NCI-H146 (cell line): ENCODE data around the gene SCARF1.
A peak's percentile ranks its signal among the peaks of the same experiment; 100 is the strongest.

Experiments used
- DNase-seq: peaks from one replicate; lab custom pipeline; 2025; lab: John Stamatoyannopoulos, UW

Gene SCARF1

GRCh38 chr17:1598399-1599095 lies 47.0 kb downstream of the SCARF1 start:
- no peak for DNase-seq

DNA sequence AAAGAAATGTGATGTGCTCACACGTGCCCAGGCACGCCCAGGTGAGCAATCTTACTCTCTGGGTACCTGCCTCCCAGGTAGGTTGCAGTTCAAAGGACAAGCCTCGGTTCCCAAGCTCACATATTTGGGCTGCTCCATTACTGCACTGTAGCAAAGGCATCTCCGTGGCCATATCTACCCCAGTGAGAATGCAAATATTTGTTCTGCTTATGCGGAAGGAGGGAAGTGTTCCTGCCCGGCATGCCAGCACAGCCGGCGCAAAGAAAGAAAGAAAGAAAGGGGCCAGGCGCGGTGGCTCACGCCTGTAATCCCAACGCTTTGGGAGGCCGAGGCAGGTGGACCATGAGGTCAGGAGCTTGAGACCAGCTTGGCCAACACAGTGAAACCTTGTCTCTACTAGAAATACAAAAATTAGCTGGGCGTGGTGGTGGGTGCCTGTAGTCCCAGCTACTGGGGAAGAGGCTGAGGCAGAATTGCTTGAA lies 47.6 kb downstream of the SCARF1 start:
- peak; percentile 31 for DNase-seq

- DNase-seq = no peak
Observed at GRCh38 chr17:1593630-1593931, 52.0 kb downstream of the SCARF1 start.

GRCh38 chr17:1592751-1593629 lies 52.5 kb downstream of the SCARF1 start:
- DNase-seq = no peak

DNA sequence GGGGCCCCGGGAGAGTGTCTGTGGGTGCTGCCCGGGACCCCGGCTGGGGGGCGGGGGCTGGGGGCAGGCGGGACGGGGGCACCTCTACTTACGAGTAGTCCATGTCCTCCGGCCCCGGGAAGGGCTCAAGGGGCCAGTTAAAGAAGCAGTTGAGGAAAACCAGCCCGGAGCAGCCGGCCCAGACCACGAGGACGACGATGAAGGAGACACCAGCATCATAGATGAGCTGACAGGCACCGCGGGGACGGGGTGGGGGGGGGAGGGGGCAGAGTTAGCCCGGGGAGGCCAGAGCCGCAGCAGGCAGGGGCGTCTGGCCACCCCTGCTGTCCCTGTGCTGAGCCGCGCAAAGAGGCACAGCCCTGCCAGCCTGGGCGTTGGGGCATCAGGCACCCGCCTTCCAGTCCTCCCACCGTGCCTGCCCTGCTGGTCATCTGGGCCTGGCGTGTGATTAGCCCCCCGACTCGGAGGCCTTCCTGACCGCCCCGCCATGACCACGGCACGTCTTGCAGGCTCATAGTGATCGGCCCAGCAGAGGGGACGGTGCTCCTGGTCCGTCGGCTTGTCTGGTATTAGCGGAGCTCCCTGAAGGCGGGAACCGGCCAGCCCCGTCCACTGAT lies 54.0 kb downstream of the SCARF1 start:
- no peak for DNase-seq

DNA sequence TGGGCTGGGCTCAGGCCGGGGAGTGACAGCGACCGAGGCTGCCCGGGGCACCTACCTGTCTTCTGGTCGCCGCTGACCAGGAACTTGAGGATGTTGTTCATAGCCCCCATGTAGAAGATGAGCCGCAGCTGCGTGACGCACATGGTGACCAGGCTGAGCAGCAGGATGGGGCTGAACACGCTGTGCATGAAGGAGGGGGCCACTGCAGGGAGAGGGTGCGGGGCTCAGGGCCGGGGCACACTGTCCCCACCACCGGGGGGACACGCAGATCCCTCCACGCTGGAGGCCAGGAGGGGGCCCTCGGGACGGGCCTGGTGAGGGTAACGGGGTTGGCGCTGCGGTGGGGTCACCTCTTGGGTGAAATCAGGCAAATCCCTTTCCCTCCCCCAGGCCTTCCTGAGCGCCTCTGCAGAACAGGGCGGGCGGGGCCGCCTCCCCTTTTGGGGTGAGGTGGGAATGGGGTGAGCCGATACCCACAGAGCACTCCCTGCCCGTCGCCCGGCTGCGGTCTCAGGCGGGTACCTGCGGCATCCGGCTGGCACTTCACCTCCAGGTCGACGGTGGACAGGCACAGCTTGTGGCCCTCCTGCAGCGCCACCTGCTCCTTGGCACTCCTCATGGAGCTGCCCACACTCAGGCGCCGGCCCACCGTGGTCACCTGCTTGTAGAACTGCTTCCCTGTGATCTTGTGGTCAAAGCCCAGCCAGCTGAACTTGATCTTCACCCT lies 54.6 kb downstream of the SCARF1 start:
- no peak for DNase-seq

DNA sequence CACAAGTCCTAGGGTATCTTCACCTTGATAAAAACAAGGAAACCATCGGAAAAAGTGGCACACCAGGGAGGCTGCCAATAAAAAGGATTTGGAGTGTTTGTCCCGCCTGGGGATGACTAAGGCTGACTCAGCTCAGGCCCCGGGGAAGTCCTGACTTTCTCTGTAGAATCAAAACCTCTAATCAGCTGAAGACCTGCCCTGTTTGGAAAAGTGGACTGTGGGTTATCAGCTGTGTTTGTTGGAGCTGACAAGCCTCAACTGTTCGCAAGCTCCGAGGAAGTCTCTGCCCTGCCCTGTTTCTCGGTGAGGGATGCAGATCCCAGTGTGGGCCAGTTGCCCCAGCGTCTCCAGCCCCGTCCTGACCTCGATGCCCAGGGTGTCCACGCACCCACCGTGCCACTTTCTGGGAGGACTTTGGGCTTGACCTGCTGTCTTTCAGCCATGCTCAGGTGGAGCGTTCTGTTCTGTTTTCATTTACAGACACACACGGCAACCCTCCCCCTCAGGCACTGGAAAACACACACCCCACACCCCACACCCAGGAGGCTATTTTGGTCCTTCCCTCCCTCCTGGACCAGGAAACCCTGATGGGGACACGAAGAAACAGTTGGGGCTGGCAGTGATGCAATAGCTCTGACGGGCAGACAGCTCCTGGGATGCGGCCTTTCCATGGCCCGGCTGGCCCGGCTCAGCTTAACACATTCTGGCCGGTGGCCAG lies 55.3 kb downstream of the SCARF1 start:
- DNase-seq = no peak

DNA sequence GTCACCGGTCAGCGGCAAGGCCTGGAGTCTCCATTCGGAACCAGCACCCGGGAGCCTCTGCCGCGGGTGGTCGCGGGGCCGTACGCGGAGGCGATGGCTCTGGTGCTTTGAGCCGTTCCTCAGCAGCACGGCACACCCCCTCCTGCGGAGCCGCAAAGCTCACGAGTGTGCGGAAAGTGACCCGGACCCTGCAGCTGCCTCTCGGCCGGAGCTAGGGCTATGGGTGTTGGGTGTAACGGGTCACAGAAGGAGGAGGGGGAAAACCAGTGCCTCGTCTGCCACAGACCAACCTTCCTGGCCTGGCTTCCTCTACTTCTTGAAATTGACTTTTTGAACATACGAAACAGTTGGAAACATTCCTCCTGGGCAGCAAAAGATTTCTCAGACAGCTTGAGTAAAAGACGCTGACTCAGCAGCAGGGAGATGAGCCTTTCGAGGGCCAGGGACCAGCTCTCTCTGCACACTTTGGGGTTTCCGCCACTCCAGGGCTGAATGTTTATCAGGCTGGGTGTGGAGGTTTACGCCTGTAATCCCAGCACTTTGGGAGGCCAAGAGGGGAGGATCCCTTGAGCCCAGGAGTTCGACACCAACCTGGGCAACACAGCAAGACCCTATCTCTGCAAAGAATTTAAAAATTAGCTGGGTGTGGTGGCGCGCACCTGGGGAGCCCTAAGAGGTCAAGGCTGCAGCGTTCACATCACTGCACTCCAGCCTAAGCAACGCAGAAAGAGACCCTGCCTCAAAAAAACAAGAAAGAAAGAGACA lies 56.5 kb downstream of the SCARF1 start:
- DNase-seq = no peak

GRCh38 chr17:1584167-1584566 lies 61.4 kb downstream of the SCARF1 start:
- no peak for DNase-seq
